Esophagus muscularis mucosa (tissue), 4 donors: ENCODE results near the gene ANTKMT. TPM values are rescaled to one million over a fixed set of nuclear protein-coding genes. Genes with fewer than 3 reads are reported as not detected.

Experiments
- DNase-seq: peaks from one replicate; pipeline ENCODE4 v3.0.0-alpha.2; 2017; ENCODE audit errors: extremely low spot score
- H3K27ac ChIP-seq, 4 donors: fragments of 200-600 bp; sonication (generic); replicated peaks in 1 of 4; 1 replicate in 3 of 4; 2 replicates in 1 of 4; pipeline ENCODE4 v1.5.1; 2016 to 2019; ENCODE audit warnings: mild to moderate bottlenecking in 1 of 4
- H3K27me3 ChIP-seq, 4 donors: fragments of 200-600 bp; sonication (generic); one replicate each; pipeline versions ENCODE4 v1.5.1 to v1.6.0; 2016 to 2019
- H3K36me3 ChIP-seq, 4 donors: fragments of 200-600 bp; sonication (generic); one replicate each; pipeline ENCODE4 v1.5.1; 2016 to 2019
- H3K4me1 ChIP-seq, 4 donors: fragments of 200-600 bp; sonication (generic); one replicate each; pipeline ENCODE4 v1.5.1; 2016 to 2019
- H3K4me3 ChIP-seq, 4 donors: fragments of 200-600 bp; sonication (generic); 1 replicate in 2 of 4; 2 replicates in 2 of 4; pipeline ENCODE4 v1.5.1; 2016 to 2019; ENCODE audit warnings: mild to moderate bottlenecking in 4 of 4, moderate library complexity in 1 of 4
- H3K9me3 ChIP-seq, 4 donors: fragments of 200-600 bp; sonication (generic); 1 replicate in 3 of 4; 2 replicates in 1 of 4; pipeline ENCODE4 v1.5.1; 2016 to 2019
- CTCF ChIP-seq, 3 experiments: fragments of 200-600 bp in 2 of 3; fragments of 450-650 bp in 1 of 3; sonication (generic) in 2 of 3; IDR thresholded peaks; one replicate each; pipeline ENCODE4 v1.5.1; 2017 to 2019; ENCODE audit warnings: antibody characterized with exemption in 3 of 3, mild to moderate bottlenecking in 2 of 3, moderate library complexity in 1 of 3
- EP300 ChIP-seq: sonication (generic); formaldehyde crosslinking; IDR thresholded peaks from one replicate; pipeline ENCODE4 v1.6.1; 2017; ENCODE audit warnings: antibody characterized with exemption
- POLR2A ChIP-seq: fragments of 450-650 bp; IDR thresholded peaks from one replicate; pipeline ENCODE4 v1.6.1; 2017; ENCODE audit warnings: antibody characterized with exemption, moderate library complexity, mild to moderate bottlenecking, low read depth
- POLR2AphosphoS5 ChIP-seq, 2 donors: sonication (generic); formaldehyde crosslinking; IDR thresholded peaks; one replicate each; pipeline ENCODE4 v1.6.1; 2017; ENCODE audit warnings: antibody characterized with exemption in 2 of 2
- WGBS: methylation state at CpG from one replicate; pipeline ENCODE4 v1.1.5; 2018; 5-methylcytosine and 5-hydroxymethylcytosine counted together
- intact Hi-C: fragments of 100-400 bp; cut with DNase I; formaldehyde crosslinking; loops from one replicate; pipeline ENCODE4 v1.15.1; 2023
- total RNA-seq, 4 donors: library from RNA; depleted of rRNA; stranded (reverse); fragments of >200 nt; gene quantifications; one replicate each; pipeline versions ENCODE4 v1.1.0 to v1.2.1, GENCODE V29; 2016

ANTKMT gene
- total RNA-seq, 4 donors from 2014 or later, result 26.5 to 48.6 (median 40.3) TPM

DNA sequence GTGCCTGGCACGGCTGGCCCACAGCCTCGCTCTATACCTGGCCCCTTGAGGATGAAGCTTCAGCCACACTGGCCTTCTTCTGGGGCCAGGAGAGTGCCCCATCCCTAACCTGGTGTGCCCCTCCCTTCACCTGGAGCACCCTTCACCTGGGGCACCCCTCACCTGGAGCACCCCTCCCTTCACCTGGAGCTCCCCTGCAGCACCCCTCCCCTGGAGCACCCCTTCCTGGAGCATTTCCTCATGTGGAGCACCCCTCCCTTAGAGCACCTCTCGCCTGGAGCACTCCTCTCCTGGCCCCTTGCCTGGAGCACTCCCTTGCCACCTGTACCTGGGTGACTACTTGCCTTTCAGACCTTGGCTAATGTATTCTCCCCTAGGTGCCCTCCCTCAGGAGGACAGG is 12.9 kb upstream of the ANTKMT start:
- Histone ChIP-seq H3K9me3 (no peaks in the 10 kb centered on the region), H3K4me1 (peaks cover 9 to 46% (median 38%) of the 10 kb centered on the region in 4 donors), H3K27me3 (peaks cover 0 to 93% (median 75%) of the 10 kb centered on the region in 4 donors), H3K4me3 (no peak overlapping the region), H3K36me3 (no peaks in the 10 kb centered on the region), H3K27ac (no peak overlapping the region)
- 64% methylated on average over 3 of the region's 3 CpGs for WGBS
- intact Hi-C loops, result no loop called here
- TF ChIP-seq POLR2A (no peak), EP300 (no peak), CTCF (IDR thresholded peaks at IDR 0.05) (no peak), POLR2AphosphoS5 (IDR thresholded peaks at IDR 0.05) (no peak)
- DNase-seq, result no peak

GRCh38 chr16:708959-709358 is 12.0 kb upstream of the ANTKMT start:
- intact Hi-C loops, result no loop called here
- 86% methylated on average over 2 of the region's 4 CpGs for WGBS
- Histone ChIP-seq H3K4me1 (peaks cover 9 to 46% (median 39%) of the 10 kb centered on the region in 4 donors), H3K9me3 (no peaks in the 10 kb centered on the region), H3K36me3 (no peaks in the 10 kb centered on the region), H3K27me3 (peaks cover 0 to 88% (median 66%) of the 10 kb centered on the region in 4 donors), H3K4me3 (no peak overlapping the region), H3K27ac (no peak overlapping the region)
- TF ChIP-seq CTCF (IDR thresholded peaks at IDR 0.05) (no peak), POLR2A (no peak), POLR2AphosphoS5 (IDR thresholded peaks at IDR 0.05) (no peak), EP300 (no peak)
- no peak for DNase-seq

GRCh38 chr16:709566-710499 is 11.1 kb upstream of the ANTKMT start:
- Histone ChIP-seq H3K36me3 (no peaks in the 10 kb centered on the region), H3K27ac (no peak overlapping the region), H3K4me3 (no peak overlapping the region), H3K4me1 (peaks cover 15 to 54% (median 46%) of the 10 kb centered on the region in 4 donors), H3K27me3 (peaks cover 0 to 82% (median 58%) of the 10 kb centered on the region in 4 donors), H3K9me3 (no peaks in the 10 kb centered on the region)
- WGBS, result 43% methylated on average over 12 of the region's 30 CpGs
- intact Hi-C loops, result loop anchor here (2.0 kb wide), 1 partner anchor 33 kb away; no protein-coding TSS in a partner anchor
- TF ChIP-seq POLR2AphosphoS5 (IDR thresholded peaks at IDR 0.05) (no peak), EP300 (no peak), CTCF (IDR thresholded peaks at IDR 0.05) (no peak), POLR2A (no peak)
- no peak for DNase-seq

- no peak for DNase-seq
- Histone ChIP-seq H3K27ac (no peak overlapping the region), H3K27me3 (peaks cover 0 to 75% (median 53%) of the 10 kb centered on the region in 4 donors), H3K4me3 (no peak overlapping the region), H3K4me1 (peaks cover 15 to 54% (median 44%) of the 10 kb centered on the region in 4 donors), H3K9me3 (no peaks in the 10 kb centered on the region), H3K36me3 (no peaks in the 10 kb centered on the region)
- WGBS, result 75% methylated on average over 12 of the region's 21 CpGs
- intact Hi-C loops, result loop anchor here (1.0 to 2.0 kb wide), 2 partner anchors 32 to 75 kb away; no protein-coding TSS in a partner anchor
- TF ChIP-seq POLR2A (no peak), EP300 (no peak), CTCF (IDR thresholded peaks at IDR 0.05) (no peak), POLR2AphosphoS5 (IDR thresholded peaks at IDR 0.05) (no peak)
Observed at GRCh38 chr16:710500-711075, 10.4 kb upstream of the ANTKMT start.
